ENCODE measurements around the gene HSP90AA1.

HSP90AA1 gene

DNA sequence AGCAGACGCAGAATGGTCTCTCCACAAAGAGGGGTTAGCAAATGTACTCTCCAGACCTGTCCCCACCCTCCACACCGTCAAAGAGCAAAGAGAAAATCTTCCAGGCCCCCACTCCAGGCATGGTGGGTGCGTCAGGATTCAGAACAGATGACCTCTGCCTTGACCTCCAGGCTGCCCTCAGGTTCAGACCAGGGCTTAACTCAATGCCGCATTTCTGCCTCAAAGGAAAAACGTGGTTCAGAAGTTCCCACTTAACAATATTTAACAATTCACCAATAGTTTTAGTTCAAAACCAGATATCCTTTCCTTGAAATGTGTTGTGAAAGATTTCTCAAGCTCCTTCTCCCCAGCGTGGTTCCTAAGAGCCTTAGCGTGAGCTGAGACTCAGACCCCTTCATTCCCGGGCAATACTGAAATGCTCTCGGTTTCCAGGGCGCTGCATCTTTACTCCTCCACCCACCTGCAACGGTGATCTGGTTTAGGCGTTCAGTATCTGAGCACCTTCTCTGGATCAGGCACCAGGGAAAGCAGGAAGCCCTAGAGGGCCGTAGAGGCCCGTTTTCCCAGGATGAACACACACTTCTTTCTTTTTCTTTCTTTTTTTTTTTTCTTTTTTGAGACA, 22.9 kb downstream of the HSP90AA1 start:
- DNase-seq: no peak

- no peak for DNase-seq
Observed at GRCh38 chr14:102063109-102063807, 23.6 kb downstream of the HSP90AA1 start.

DNA sequence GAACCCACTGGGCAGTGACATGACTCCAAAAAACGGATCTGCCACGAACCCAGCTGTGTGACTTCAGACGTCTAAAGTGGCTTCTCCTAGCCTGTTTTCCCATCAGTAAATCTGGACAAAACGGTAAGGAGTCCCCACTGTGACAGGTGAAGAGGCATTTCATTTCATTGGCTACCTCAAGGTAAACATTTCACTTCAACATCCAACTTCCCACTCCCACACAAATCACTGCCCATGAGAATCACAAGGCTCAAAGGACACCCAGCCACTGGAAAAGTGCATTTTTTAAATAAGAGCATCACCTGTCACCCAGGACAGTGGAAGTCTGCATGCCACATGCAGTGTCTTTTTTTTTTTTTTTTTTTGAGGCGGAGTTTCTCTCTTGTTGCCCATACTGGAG, 27.9 kb downstream of the HSP90AA1 start:
- DNase-seq: no peak

DNA sequence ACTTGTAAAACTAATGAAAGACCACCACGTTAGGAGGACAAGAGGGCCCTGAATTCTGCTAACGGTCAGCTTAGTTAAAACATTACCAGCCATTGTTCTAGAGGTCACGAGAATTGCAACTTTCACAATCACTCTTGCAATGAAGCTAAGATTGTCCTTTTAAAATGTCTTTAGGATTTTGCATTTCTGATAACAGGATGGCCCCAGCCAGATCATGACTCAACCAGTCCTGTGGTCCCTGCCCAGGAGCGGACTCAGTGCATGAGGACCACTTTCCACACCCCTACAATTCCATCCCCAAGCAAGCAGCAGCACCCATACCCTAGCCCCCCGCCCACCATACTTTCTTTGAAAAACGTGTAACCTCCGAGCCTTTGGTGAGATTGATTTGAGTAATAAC, 28.7 kb downstream of the HSP90AA1 start:
- DNase-seq: no peak

GRCh38 chr14:102057480-102058114, 29.2 kb downstream of the HSP90AA1 start:
- DNase-seq: no peak

- no peak for DNase-seq
Observed at GRCh38 chr14:102056694-102057442, 30.0 kb downstream of the HSP90AA1 start.

DNA sequence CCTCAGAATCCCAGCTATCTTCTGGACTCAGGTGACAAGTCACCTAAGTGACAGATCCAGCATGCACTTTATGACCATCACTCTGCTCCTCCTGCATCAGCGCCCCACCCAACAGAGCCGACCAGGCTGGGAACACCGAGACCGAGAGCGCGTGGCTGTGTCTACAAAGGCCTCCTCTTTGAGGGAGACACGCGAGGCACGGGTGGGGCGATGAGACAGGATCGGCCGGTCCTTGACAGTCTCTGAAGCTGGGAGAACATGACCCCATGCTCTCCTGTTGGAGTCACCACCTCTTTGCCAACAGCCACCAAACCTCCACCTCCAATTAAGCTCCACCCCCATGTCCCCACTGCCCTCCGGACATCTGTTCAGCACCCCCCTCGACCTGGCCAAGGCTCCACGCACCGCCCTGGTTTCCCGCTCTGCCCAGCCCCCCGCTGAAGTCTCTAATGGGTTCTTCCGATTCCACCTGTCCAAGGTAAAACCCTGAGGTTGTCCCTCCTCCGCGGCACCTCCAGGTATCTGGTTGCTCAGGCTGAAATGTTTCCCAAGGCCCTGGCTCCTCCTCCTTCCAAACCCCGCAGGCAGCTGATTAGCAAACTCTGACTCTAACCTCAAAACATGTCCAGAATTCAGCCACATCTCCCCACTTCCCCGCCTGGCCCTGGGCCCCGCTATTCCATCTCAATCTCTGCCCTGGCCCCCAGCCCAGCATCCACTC, 31.5 kb downstream of the HSP90AA1 start:
- DNase-seq: no peak

DNA sequence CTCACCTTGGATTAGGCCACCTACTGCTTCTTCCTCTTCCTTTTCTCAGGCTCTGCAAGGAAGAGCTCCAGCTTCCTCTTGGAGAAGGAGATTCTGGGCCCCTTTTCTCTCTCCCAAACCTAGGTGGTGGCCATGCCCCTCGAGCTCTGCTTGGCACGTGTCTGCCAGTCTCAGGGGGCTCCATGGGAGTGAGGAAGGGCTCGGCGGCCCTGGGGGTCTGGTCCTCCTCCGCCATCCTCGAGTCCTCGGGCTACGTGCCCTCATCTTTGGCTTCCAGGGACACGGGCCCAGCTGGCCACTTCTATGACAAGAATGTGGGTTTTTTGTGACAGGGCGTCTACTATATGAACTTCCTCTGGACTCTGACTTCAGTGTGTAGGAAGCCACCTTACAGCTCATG, 34.3 kb downstream of the HSP90AA1 start:
- DNase-seq: no peak

DNA sequence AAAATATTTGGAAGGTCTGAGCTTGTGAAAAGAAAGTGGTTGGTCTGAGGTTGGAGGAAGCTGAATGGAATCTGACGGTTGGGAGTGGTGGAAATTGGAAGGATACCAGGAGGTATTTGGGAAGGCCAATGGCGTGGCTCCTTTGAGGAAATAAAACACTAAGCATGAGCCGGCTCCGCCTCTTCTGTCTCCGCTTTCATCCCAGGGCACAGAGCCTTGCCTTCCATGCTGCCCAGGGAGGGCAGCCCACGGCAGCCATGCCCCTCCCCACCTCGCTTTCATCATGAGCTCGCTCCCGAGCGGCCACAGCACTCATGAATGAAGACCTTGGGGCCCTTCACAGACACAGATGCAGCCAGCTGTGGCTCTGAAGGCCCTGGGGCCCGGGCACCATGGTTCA, 36.2 kb downstream of the HSP90AA1 start:
- DNase-seq: no peak

- no peak for DNase-seq
Observed at GRCh38 chr14:102050026-102050405, 36.8 kb downstream of the HSP90AA1 start.

GRCh38 chr14:102049258-102050025, 37.4 kb downstream of the HSP90AA1 start:
- DNase-seq: no peak

- DNase-seq: no peak
Observed at GRCh38 chr14:102047808-102048540, 38.9 kb downstream of the HSP90AA1 start.

- DNase-seq: peak; percentile 43
Observed at GRCh38 chr14:102046337-102047278, 40.2 kb downstream of the HSP90AA1 start.

- no peak for DNase-seq
Observed at GRCh38 chr14:102044566-102044965, 42.3 kb downstream of the HSP90AA1 start.

- DNase-seq: no peak
Observed at GRCh38 chr14:102043251-102044025, 43.4 kb downstream of the HSP90AA1 start.

DNA sequence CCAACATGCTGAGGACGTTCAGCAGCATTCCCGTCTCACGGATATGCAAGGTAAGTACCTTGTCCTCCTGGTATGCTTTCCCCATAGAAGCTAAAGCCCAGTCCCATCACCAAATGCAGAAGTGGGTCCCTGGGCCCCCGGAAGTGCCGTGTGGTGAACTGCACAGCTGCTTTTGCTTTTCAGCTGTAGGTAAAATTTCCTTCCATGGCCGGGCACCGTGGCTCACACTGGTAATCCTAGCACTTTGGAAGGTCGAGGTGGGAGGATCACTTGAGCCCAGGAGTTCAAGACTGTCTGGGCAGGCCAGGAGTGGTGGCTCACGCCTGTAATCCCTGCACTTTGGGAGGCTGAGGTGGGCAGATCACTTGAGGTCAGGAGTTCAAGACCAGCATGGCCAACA, 44.1 kb downstream of the HSP90AA1 start:
- no peak for DNase-seq

DNA sequence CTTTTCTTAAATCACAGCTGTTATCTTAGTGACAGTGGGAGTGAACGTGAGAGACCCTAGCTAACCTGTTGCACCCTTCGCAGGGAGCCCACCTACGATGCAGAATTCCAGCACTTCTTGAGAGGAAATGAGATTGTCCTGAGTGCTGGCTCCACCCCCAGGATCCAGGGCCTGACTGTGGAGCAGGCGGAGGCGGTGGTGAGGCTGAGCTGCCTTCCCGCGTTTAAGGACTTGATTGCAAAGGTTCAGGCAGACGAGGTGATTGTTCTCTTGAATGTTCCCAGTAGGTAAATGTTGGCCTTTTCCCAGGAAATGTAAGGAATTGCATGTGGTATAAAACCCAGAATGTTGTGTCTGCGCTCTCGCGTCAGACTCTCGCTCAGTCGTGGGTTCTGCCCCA, 46.7 kb downstream of the HSP90AA1 start:
- DNase-seq: no peak

- no peak for DNase-seq
Observed at GRCh38 chr14:102039157-102039556, 47.7 kb downstream of the HSP90AA1 start.

DNA sequence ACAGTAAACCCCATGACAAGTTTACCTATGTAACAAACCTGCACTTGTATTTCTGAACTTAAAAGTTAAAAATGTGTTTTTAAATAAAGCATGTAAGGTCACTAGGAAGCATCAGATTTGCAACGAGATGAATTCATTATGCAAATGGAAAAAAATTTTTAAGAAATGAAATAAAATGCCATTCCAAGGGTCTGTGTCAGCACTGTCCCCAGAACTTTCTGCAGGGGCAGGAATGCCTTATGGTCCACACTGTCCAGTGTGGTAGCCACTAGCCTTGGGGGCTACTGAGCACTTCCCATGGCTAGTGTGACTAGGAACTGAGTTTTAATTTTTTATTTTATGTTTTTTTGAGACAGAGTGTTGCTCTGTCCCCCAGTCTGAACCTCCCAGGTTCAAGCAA, 49.2 kb downstream of the HSP90AA1 start:
- DNase-seq: no peak
